Measurements from ENCODE around the gene PPP1R18.

DNA sequence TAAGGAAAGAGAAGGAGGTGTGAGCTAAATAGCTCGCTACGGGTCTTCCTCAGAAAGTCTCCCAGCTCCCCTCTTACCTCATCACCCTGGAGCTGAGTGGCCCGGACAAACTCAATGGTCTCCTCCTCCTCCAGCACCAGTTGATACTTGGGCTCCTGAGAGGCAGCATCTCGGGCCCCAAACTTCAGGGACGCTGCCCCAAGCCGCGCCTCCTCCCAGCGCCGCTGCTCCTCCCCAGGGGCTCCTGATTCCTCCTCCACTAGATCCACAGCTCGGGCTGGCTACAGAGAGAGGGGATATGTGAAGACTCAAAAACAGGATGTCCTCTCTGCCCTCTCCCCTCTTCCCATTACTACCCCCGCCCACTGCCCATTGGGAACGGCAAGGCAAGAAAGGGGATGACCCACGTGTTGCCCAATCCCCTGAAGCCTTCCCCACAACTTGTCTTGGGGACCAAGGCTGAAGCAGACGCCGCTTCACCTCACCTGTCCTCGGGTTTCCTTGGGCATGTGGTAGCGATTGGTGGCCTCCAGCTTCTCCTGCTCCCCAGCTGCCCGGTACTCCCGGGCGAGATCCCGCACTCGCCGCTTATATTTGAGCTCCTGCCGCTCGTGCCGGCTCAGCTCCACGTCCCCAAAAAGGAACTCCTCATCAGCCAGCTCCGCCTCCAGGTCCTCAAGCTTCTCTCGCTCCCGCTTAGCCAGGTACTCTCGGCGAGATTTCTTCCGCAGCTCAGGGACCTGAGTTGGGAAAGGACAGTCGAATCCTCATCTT, 21.3 kb downstream of the PPP1R18 start:
- TF ChIP-seq POLR2A (IDR thresholded peaks at IDR 0.05), result no peak
- TF ChIP-seq, protein P1, sequence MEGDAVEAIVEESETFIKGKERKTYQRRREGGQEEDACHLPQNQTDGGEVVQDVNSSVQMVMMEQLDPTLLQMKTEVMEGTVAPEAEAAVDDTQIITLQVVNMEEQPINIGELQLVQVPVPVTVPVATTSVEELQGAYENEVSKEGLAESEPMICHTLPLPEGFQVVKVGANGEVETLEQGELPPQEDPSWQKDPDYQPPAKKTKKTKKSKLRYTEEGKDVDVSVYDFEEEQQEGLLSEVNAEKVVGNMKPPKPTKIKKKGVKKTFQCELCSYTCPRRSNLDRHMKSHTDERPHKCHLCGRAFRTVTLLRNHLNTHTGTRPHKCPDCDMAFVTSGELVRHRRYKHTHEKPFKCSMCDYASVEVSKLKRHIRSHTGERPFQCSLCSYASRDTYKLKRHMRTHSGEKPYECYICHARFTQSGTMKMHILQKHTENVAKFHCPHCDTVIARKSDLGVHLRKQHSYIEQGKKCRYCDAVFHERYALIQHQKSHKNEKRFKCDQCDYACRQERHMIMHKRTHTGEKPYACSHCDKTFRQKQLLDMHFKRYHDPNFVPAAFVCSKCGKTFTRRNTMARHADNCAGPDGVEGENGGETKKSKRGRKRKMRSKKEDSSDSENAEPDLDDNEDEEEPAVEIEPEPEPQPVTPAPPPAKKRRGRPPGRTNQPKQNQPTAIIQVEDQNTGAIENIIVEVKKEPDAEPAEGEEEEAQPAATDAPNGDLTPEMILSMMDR (IDR thresholded peaks at IDR 0.05), result no peak
- no peak for TF ChIP-seq POLR2AphosphoS5 (IDR thresholded peaks at IDR 0.05)
- no peak for TF ChIP-seq EP300 (IDR thresholded peaks at IDR 0.05; ENCODE audit: low read depth)
